WERI-Rb-1 (cell line): ENCODE measurements around the gene ENAH.
"Not testable (repeated sequence)": the region's sequence is repeated elsewhere in the genome, so short reads cannot be mapped to it uniquely, and the experiment has no call there.

Source experiments
- DNase-seq: peaks from one replicate; pipeline ENCODE4 v3.0.0-alpha.2; 2020
- H3K27ac ChIP-seq: fragments of 250-450 bp; sonication (Bioruptor Pico); 2 replicates; pipeline ENCODE4 v1.5.1; 2020; ENCODE audit warnings: mild to moderate bottlenecking, moderate library complexity
- H3K27me3 ChIP-seq: fragments of 250-450 bp; sonication (Bioruptor Pico); 2 replicates; pipeline ENCODE4 v1.5.1; 2021; ENCODE audit warnings: mild to moderate bottlenecking, low read depth, moderate library complexity; ENCODE audit not compliant: insufficient read depth, severe bottlenecking
- H3K36me3 ChIP-seq: fragments of 250-450 bp; sonication (Bioruptor Pico); 2 replicates; pipeline ENCODE4 v1.5.1; 2020; ENCODE audit warnings: mild to moderate bottlenecking, moderate library complexity
- H3K4me3 ChIP-seq: 2 replicates; pipeline ENCODE4 v1.5.1; 2011; ENCODE audit warnings: low read depth, mild to moderate bottlenecking, control low read depth, low read length
- H3K9me3 ChIP-seq: fragments of 250-450 bp; sonication (Bioruptor Pico); 2 replicates; pipeline ENCODE4 v1.5.1; 2021; ENCODE audit warnings: mild to moderate bottlenecking, moderate library complexity; ENCODE audit not compliant: severe bottlenecking
- TF ChIP-seq, protein P1 (sequence below): IDR thresholded peaks from 2 replicates; pipeline ENCODE4 v1.5.1; 2011; ENCODE audit warnings: low read depth, mild to moderate bottlenecking, control low read depth, inconsistent platforms, low read length

The ENAH gene

GRCh38 chr1:225658041-225658440 is 5.1 kb upstream of the ENAH start:
- DNase-seq = no peak
- H3K36me3 ChIP-seq = no peaks in the 10 kb centered on the region
- H3K9me3 ChIP-seq = no peaks in the 10 kb centered on the region
- H3K27me3 ChIP-seq = no peaks in the 10 kb centered on the region
- TF ChIP-seq, protein P1, sequence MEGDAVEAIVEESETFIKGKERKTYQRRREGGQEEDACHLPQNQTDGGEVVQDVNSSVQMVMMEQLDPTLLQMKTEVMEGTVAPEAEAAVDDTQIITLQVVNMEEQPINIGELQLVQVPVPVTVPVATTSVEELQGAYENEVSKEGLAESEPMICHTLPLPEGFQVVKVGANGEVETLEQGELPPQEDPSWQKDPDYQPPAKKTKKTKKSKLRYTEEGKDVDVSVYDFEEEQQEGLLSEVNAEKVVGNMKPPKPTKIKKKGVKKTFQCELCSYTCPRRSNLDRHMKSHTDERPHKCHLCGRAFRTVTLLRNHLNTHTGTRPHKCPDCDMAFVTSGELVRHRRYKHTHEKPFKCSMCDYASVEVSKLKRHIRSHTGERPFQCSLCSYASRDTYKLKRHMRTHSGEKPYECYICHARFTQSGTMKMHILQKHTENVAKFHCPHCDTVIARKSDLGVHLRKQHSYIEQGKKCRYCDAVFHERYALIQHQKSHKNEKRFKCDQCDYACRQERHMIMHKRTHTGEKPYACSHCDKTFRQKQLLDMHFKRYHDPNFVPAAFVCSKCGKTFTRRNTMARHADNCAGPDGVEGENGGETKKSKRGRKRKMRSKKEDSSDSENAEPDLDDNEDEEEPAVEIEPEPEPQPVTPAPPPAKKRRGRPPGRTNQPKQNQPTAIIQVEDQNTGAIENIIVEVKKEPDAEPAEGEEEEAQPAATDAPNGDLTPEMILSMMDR = no peak
- no peak overlapping the region for H3K4me3 ChIP-seq
- no peak overlapping the region for H3K27ac ChIP-seq

- Histone ChIP-seq H3K36me3 (no peaks in the 10 kb centered on the region), H3K4me3 (no peak overlapping the region), H3K27ac (no peak overlapping the region), H3K9me3 (no peaks in the 10 kb centered on the region), H3K27me3 (no peaks in the 10 kb centered on the region)
- no peak for DNase-seq
- TF ChIP-seq, protein P1 = no peak
Observed at GRCh38 chr1:225657462-225657989, 4.6 kb upstream of the ENAH start.

DNA sequence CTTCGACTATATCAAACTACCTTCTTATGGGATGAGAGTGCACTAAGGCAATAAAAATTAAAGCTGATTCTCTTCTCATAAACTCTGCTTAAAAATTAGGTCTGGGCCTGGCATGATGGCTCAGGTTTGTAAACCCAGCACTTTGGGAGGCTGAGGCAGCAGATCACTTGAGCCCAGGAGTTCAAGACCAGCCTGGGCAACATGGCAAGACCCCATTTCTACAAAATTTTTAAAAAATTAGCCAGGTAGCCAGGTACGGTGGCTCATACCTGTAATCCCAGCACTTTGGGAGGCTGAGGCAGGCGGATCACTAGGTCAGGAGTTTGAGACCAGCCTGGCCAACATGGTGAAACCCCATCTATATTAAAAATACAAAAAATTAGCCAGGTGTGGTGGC is 3.3 kb upstream of the ENAH start:
- H3K27ac ChIP-seq, H3K4me3 ChIP-seq, DNase-seq, H3K9me3 ChIP-seq, H3K36me3 ChIP-seq, H3K27me3 ChIP-seq: not testable (repeated sequence)

DNA sequence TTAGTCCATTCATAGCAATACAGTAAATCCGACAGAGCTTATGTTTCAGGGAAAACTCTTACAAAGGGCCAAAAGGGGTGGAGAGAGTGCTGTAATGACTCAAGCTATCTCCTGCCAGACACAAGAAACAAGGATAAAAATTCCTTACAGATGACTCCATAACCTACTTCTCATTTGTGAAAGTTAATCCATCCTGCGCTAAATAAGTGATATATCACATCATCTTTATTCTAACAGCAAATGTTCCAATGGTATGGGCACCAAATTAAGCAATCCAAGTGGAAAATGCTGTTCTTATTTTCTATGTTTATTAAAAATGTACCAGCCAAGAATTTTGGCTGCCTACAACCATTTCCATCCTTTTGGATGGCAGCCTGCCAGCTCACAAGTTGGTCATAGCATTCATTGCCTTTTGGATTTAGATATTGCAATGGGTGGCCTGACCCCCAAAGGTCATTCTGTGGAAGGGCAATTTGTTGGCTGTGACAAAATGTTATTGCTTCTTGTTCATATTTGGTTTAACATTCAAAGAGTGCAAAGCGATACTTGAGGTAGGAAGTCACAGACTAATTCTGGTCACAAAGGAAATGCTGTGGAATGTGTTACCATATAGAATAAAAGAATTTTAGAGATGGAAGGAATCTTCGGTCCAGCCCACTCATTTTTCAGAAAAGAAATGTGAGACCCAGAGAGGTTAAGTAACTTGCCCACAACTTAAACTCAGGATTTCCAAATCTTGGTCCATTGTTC is 2.8 kb upstream of the ENAH start:
- Histone ChIP-seq H3K9me3 (no peaks in the 10 kb centered on the region), H3K4me3 (no peak overlapping the region), H3K36me3 (no peaks in the 10 kb centered on the region; the same call in 1 of the 2 replicates), H3K27ac (no peak overlapping the region), H3K27me3 (no peaks in the 10 kb centered on the region)
- no peak for DNase-seq
- TF ChIP-seq, protein P1 = no peak

DNA sequence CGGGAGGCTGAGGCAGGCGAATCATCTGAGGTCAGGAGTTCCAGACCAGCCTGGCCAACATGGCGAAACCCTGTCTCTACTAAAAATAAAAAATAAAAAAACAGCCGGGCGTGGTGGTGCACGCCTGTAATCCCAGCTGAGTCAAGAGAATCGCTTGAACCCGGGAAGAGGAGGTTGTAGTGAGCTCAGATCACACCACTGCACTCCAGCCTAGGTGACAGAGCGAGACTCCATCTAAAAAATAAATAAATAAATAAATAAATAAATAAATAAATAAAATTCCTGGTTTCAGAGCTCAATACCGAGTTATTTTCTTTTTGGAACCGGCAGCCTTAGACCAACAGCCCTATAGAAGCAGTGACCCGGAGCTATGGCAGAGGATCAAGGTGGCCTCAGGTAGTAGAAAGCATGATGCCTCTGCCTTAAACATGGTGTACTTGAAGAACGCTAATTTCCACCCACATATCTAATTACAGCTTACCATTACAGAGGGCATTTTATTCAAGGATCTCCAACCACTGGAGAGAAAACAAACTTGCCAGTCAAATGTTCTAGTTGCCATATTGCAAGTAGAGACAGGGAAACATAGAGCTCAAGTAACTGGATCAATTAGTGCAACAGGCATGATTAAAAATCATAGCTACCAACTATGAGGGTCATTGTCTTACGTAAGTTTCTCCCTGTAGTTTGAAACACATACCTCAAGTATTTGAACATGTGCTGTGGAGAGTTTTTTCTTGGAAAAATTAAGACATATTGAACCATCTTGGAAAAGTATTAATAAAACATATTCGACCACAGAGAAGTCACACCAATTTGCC is 2.0 kb upstream of the ENAH start:
- H3K9me3 ChIP-seq = no peaks in the 10 kb centered on the region
- no peak overlapping the region for H3K4me3 ChIP-seq
- no peak for DNase-seq
- H3K36me3 ChIP-seq = no peaks in the 10 kb centered on the region; the same call in 1 of the 2 replicates
- TF ChIP-seq, protein P1 = no peak
- no peak overlapping the region for H3K27ac ChIP-seq
- H3K27me3 ChIP-seq = no peaks in the 10 kb centered on the region

DNA sequence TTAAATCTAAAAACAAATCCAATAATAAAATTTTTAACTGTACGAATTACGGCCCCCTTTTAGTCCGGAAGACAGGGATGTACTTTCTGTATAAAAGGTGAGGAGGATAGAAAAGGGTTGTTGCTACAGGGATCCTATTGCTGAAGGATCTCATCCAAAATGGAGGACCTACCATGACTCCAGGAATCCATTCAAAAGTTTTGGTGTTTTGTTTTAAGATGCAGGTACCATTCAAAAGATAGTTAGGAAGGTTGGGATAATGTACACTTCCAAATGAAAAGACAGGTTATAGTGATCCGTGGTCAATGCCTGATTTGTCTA is 1.3 kb upstream of the ENAH start:
- H3K9me3 ChIP-seq = no peaks in the 10 kb centered on the region
- DNase-seq = no peak
- H3K4me3 ChIP-seq = no peak overlapping the region
- TF ChIP-seq, protein P1 = no peak
- no peaks in the 10 kb centered on the region for H3K27me3 ChIP-seq
- no peak overlapping the region for H3K27ac ChIP-seq
- H3K36me3 ChIP-seq = no peaks in the 10 kb centered on the region; the same call in 1 of the 2 replicates
